HL-60 (cell line): ENCODE results near the gene KANK3.

Source experiments
- DNase-seq, 2 experiments: peaks; one replicate each; pipeline ENCODE4 v3.0.0-alpha.2; 2010 to 2020; ENCODE audit warnings: low read depth in 1 of 2, low spot score in 1 of 2
- H3K27ac ChIP-seq: fragments of 250-450 bp; sonication (Bioruptor Pico); replicated peaks from 2 replicates; pipeline ENCODE4 v1.5.1; 2020; ENCODE audit warnings: mild to moderate bottlenecking, moderate library complexity
- H3K27me3 ChIP-seq: fragments of 250-450 bp; sonication (Bioruptor Pico); 2 replicates; pipeline ENCODE4 v1.5.1; 2021; ENCODE audit warnings: mild to moderate bottlenecking, moderate library complexity; ENCODE audit not compliant: insufficient read depth, poor library complexity, severe bottlenecking
- H3K4me3 ChIP-seq: replicated peaks from 2 replicates; pipeline ENCODE4 v1.5.1; 2011; ENCODE audit warnings: mild to moderate bottlenecking, control low read depth, low read length; ENCODE audit not compliant: insufficient read depth
- CTCF ChIP-seq: IDR thresholded peaks from one replicate; pipeline ENCODE4 v1.5.1; 2011; ENCODE audit warnings: low read length, control low read depth, inconsistent platforms; ENCODE audit not compliant: insufficient read depth
- GABPA ChIP-seq: IDR thresholded peaks from 2 replicates; pipeline ENCODE4 v1.6.1; 2012; ENCODE audit warnings: low read depth
- POLR2AphosphoS5 ChIP-seq: IDR thresholded peaks from 2 replicates; pipeline ENCODE4 v1.6.1; 2012; ENCODE audit warnings: low read depth
- SPI1 ChIP-seq: IDR thresholded peaks from 2 replicates; pipeline ENCODE4 v1.6.1; 2012; ENCODE audit warnings: low read depth, mild to moderate bottlenecking, borderline replicate concordance
- TF ChIP-seq, protein P1 (sequence below): IDR thresholded peaks from 2 replicates; pipeline ENCODE4 v1.6.1; 2012; ENCODE audit warnings: low read depth; ENCODE audit not compliant: insufficient replicate concordance

KANK3 gene

DNA sequence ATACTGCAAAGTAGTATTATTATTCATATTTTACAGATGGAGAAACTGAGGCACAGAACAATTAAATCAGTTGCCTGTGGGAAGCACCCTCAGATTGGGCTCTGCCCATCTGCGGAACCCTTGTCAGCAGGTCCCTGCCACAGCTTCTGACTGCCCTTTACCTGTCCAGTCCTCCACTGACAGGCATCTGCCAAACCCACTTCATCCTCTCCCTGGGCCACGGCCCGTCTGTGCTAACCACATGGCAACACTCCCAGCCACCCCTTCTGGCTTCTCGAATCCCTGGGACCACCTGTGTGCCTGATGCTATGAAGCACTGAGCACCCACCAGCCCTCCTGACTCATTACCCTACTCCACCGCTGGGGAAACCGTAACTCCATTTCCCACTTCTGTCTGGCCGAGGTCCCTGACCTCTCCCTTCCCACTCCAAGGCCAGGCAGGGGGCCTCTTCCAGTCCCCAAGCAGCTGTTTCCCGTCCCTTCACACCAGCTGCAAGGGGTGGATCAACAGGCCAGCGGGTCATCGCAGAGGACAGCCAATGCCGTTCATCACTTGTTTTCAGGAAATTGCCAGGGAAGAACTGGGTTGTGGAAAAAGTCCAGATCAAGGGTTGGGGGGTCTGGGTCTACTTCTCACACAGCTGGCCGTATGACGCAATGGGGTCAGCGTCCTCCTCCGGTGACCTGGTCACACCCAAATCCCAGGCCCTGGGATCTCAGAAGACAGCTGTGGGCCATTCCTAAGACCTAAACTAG lies 2.5 kb downstream of the KANK3 start:
- peaks cover 48% of the 10 kb centered on the region for H3K27me3 ChIP-seq
- no peak for TF ChIP-seq GABPA
- no peak for TF ChIP-seq SPI1
- no peak overlapping the region for H3K27ac ChIP-seq
- no peak overlapping the region for H3K4me3 ChIP-seq
- DNase-seq: no peak

DNA sequence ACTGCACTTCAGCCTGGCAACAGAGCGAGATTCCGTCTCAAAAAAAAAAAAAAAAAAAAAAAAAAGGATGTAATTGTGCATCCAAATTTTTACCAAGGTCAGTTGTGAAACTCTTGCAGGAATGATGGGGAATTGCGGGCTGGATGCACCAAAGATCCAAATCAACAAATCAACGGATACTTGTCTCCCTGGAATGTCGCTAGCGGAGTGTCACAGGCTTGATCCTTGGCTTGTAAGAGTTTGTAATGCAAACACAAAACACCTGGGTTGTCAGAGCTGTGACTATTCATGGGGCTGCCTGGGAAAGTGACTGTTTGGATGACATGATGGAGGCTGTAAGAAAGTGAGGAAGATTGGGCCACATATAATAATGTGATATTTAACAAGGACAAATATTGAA lies 4.2 kb downstream of the KANK3 start:
- H3K27ac ChIP-seq: no peak overlapping the region
- no peak for DNase-seq
- TF ChIP-seq CTCF (no peak), GABPA (no peak), SPI1 (no peak), POLR2AphosphoS5 (no peak)
- TF ChIP-seq, protein P1, sequence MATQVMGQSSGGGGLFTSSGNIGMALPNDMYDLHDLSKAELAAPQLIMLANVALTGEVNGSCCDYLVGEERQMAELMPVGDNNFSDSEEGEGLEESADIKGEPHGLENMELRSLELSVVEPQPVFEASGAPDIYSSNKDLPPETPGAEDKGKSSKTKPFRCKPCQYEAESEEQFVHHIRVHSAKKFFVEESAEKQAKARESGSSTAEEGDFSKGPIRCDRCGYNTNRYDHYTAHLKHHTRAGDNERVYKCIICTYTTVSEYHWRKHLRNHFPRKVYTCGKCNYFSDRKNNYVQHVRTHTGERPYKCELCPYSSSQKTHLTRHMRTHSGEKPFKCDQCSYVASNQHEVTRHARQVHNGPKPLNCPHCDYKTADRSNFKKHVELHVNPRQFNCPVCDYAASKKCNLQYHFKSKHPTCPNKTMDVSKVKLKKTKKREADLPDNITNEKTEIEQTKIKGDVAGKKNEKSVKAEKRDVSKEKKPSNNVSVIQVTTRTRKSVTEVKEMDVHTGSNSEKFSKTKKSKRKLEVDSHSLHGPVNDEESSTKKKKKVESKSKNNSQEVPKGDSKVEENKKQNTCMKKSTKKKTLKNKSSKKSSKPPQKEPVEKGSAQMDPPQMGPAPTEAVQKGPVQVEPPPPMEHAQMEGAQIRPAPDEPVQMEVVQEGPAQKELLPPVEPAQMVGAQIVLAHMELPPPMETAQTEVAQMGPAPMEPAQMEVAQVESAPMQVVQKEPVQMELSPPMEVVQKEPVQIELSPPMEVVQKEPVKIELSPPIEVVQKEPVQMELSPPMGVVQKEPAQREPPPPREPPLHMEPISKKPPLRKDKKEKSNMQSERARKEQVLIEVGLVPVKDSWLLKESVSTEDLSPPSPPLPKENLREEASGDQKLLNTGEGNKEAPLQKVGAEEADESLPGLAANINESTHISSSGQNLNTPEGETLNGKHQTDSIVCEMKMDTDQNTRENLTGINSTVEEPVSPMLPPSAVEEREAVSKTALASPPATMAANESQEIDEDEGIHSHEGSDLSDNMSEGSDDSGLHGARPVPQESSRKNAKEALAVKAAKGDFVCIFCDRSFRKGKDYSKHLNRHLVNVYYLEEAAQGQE: no peak
- peaks cover 53% of the 10 kb centered on the region for H3K27me3 ChIP-seq
- H3K4me3 ChIP-seq: no peak overlapping the region

- no peak for DNase-seq
- peaks cover 52% of the 10 kb centered on the region for H3K27me3 ChIP-seq
- TF ChIP-seq GABPA: no peak
- no peak for TF ChIP-seq CTCF
- TF ChIP-seq POLR2AphosphoS5: no peak
- TF ChIP-seq, protein P1: no peak
- TF ChIP-seq SPI1: no peak
- no peak overlapping the region for H3K4me3 ChIP-seq
- no peak overlapping the region for H3K27ac ChIP-seq
Observed at GRCh38 chr19:8337728-8338127, 5.3 kb downstream of the KANK3 start.

DNA sequence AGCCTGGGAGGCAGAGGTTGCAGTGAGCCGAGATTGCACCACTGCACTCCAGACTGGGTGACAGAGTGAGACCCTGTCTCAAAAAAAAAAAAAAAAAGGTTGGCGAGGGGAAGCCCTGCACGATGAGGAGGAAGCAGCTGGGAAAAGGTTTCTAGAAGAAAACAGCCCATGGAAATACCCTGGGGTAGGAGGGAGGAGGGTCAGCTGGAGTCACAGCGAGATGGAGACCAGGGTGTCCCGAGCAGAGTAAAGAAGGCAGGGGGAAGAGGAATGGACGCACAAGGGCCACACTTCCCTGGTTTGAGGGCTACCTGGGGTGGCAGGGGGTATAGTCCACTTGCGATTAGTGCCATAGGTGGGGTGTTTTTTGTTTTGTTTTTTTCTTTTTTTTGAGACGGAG lies 6.4 kb downstream of the KANK3 start:
- Histone ChIP-seq H3K4me3 (no peak overlapping the region), H3K27ac (no peak overlapping the region), H3K27me3 (peaks cover 48% of the 10 kb centered on the region)
- no peak for TF ChIP-seq SPI1
- DNase-seq: no peak

- TF ChIP-seq GABPA: no peak
- TF ChIP-seq CTCF: no peak
- TF ChIP-seq, protein P1: no peak
- TF ChIP-seq POLR2AphosphoS5: no peak
- no peak for TF ChIP-seq SPI1
- Histone ChIP-seq H3K27me3 (peaks cover 46% of the 10 kb centered on the region), H3K4me3 (no peak overlapping the region), H3K27ac (no peak overlapping the region)
- no peak for DNase-seq
Observed at GRCh38 chr19:8336072-8336569, 6.9 kb downstream of the KANK3 start.
